Stimulated activated naive CD4-positive, alpha-beta T cell treated with Interleukin-2 at 50 U/mL for 16 hours (primary cell): ENCODE results near the gene IPO4.

Source experiments
- DNase-seq: peaks from one replicate; lab custom pipeline; 2025; lab: John Stamatoyannopoulos, UW

Gene IPO4

DNA sequence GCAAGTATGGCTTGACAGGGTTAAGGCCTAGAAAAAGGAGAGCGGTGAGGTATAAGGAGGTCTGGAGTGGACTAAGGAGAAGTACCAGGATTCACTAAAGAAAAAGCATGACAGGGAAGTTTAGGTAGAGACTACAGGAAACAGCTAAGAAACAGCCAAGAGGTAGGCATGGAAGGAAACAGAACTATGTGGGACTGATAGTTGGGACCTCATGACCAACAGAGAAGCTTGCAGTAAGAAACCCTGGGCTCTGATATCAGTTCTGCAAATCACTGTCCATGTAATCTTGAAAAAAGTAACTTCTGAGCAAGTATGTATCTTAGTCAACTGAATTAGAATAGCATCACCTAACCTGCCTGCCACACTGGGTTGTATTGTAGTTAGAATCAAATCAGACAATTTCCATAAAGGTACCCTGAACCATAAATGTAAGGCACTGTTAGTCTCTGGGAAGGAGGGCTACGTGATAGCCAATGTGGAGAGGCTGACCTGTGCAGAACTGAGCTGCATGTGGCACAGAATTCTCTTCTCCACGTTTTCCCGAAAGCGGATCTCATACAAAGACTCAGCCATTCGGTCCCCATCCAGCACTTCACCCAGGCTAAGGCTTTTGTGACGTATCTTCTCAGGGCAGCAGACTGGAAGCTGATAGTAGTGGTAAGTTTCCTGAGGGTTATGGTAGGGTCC lies 5.7 kb upstream of the IPO4 start:
- DNase-seq, result no peak

DNA sequence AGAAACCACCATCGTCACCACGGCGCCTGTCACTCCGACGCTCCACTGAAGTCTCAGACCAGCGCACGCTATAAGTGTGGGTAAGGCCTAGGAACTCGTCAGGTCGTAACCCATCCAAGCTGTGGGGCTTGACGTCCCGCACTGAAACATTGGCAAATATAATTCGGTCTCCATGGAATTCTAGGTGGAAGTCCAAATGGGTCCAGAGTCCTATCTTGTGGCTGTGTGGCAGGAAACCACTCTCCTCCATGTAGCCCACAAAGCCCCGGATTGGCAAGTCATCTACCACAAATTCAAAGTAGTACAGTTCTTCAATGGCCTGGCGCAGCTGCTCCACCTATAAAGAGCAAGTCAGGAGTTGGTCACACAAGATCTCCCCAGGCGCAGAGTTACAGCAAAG lies 4.3 kb upstream of the IPO4 start:
- no peak for DNase-seq

DNA sequence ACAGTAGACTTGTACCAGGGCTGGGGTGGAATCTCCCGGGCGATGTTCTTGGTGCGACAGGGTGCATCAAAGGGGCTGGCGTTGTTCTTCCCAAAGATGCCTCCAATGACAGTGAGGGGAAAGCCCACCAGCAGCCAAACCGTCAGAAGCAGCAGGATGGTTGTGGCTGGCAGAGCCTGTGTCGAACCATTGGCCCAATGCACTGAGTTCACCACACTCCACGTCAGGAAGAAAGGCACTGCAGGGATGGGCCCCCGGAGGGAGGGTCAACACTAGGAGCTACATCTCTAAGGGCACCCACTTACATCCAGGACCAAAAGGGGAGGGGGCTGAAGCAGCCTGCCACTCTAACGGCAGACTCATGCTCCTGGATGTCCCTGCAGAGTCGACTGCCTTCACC lies 1.8 kb upstream of the IPO4 start:
- no peak for DNase-seq

DNA sequence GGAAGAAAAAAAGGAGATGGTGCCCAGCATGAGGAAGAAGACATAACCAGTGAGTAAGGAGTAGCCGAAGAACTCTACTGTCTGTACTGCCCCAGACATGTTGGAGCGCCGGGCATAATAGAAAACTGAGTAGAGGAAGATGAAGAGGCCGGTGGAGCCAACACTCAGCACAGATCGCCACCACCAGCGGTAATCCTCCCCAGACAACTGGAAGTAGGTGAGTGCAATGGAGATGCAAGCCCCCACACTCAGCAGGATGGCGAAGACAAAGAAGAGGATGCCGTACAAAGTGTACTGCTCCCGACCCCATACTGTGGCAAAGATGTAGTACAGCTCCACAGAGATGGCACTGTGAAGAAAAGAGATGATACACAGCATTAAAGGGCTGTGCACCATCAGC lies 844 bp upstream of the IPO4 start:
- no peak for DNase-seq

DNA sequence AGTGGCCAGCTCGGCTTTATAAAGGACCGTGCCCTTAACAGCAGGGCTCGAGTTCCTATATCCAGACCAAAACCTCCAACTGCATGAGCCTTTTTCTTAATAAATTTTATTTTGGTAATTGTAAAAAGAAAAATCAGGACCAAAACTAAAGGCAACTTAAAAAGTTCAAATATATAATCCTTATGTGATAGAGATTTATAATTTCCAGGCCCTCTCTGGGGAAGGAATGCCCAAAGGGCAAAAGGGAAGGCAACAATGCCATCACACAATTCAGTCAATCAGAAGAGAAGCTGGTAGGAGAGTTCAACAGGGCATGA lies 401 bp upstream of the IPO4 start:
- no peak for DNase-seq

DNA sequence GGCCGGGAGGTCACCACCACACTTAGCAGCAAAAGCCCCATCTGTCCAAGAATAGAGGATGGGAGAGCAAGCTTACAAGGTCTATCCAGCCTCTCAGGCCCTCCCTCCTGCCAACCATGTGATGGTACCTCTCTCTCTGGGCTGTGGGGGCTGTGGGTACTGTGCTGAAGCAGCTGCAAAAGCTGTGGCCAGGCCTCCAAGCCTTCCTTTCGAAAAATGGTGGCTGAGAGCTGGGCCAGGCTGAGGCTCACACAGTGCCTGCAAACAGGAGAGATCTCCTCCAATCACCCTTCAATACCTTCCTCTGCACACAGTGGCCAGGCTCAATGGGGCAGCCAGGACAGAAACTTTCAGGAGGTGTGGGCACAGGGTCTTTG lies 1.1 kb downstream of the IPO4 start:
- DNase-seq, result no peak

DNA sequence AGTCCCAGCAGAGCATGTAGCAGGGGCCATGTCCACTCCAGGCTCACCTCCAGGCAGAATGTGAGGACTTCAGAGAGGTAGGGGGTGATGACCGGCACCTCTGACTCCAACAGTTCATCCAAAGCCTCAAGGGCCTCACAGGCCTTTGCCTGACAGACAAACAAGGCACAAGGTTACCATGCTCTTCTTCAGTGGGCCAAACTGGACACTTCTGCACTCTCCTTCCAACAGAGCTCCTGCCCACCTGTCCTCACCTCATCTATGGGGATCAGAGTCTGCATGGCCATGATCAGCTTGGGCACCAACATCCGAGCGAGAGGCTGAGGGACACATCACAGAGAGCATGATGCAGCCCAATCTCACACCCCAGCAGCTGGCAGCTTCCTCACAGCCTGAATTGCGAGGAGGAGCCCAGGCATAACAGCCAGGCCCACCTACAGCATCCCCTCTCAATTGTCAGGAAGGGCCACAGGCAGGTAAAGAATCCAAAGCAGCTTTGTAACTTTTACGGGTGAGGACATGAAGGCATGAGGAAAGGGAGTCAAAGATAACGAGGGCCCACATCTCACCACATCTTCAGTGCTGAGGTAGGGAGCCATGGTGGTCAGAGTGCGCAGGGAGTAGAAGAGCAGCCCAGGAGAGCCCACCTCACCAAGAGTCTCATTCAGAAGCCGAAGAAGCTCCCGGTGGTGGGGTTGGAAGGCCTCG lies 1.6 kb downstream of the IPO4 start:
- DNase-seq, result no peak

DNA sequence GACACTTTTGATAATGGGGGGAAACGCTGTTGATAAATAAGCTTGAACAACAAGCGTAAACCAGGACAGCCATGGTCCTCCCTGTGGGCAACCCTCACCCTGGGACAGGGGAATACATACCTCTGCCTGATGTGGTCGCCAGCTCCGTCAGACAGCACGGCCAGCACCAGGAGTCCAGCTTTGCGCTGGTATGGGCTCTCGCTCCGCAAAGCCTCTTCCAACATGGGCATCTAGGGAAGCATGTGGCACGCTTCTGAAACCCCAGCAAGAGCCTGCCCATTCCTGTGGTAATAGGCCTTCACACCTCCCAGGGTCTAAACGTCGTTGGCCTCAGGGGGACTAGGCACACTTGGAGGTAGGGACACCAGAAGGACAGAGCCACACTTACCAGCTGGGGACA lies 2.9 kb downstream of the IPO4 start:
- DNase-seq, result no peak

DNA sequence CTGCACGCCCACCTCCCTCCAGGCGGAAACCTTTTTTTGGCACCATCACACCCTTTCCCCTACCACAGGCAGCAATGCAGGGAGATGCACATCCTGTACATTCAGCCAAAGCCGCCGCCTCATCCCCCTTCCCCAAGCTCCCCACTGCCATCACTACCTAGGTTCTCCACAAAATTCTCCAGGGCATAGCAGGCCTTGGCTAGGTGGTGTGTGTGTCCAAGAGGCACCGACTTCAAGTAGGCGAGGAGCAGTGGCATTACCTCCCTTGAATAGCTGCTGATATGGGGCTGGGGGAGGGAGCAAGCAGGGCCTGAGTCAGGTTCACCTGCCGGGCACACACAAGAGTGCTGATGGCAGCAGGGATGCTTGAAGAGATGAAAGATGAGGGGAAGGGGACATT lies 3.6 kb downstream of the IPO4 start:
- no peak for DNase-seq

DNA sequence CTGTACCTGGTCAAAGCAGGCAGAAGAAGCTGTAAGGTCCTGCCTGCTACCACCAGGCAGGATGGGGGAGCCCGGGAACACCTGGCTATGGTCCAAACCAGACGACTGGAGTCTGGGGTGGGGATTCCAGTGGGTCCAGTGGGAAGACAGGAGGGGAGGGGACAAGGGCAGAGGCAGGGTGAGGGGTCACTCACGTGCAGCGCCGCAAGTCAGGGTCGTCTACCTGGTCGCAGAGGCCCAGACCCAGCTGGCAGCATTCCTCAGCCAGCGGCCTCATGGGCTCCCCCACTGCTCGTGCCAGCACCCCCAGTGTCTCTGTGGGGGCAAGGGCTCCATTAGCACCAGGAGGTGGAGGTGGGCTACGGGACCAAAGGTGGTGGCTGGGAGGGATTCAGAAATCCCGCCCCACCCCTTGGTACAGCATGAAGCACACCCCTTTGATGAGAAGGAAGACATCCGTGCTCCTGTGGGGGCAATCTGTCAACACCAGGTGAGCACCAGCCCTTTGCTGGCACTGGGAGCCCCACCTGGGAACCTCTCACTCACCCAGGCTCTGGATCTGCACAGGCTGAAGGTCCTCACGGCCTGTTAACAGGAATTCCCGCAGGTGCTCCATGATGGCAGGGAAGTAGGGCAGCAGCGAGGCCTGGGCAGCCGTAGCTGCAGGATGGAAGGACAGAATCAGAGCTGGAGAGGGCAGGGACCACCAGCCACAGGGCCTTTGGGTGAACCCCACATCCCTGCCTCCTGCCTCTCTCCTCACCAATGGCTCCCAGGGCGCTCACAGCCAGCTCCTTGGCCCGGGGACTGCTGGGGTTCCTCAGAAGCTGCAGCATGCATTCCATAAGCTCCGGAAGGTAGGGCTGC lies 4.3 kb downstream of the IPO4 start:
- no peak for DNase-seq

DNA sequence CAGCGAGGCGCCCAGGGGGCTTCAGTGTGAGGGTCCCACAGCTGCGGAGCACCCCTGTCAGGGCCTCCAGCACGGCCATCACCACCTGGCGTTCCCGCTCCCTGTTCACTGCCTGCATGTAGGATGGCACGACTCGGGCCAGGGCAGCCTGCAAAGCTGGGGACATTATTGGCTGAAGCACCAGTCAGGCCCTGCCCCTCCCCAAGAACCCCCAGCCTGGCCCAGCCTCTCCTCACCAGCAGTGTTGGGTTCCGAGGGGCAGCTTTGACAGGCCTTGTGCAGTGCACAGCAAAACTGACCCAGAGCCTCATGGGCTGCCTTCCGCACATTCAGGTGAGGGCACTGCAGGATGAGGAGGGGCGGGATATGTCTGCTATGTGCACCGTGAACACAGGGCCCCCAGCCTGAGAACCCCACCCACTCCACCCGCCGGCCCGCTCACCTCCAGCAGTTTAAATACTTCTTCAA lies 5.6 kb downstream of the IPO4 start:
- no peak for DNase-seq

DNA sequence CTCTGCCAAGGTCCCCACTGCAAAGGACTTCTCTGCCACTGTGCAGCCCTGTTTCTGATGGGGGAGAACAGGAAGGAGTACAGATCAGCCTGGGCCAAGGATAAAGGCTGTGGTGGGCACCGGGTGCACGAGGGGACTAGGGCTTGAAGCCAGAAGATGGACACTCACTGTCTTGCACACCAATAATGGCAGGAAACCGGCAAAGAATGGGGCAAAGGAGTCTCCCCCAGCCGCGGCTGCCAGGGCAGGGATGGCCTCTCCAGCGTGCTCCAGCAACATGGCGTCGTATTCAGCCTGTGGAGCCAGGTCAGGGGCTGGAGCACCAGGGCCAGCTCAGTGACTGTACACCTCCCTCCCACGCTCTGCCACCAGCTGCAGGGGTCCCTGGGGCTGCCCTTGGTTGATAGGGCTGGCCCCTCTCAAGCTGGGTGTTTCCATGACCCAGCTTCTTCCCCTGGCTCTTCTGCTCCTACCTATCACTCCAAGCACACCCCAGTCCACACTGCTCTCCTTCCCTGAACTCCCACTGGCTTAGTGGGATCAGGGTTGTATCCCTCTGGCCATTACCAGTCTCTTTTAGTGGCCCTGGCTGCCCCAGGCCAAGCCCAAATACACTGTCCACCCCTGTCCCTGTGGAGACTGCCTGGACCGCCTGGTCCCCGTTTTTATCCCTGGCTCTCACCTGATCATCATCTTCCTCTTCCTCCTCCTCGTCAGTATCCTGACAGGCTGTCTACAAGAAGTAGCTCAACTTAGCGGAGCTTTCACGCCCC lies 6.3 kb downstream of the IPO4 start:
- DNase-seq, result no peak

DNA sequence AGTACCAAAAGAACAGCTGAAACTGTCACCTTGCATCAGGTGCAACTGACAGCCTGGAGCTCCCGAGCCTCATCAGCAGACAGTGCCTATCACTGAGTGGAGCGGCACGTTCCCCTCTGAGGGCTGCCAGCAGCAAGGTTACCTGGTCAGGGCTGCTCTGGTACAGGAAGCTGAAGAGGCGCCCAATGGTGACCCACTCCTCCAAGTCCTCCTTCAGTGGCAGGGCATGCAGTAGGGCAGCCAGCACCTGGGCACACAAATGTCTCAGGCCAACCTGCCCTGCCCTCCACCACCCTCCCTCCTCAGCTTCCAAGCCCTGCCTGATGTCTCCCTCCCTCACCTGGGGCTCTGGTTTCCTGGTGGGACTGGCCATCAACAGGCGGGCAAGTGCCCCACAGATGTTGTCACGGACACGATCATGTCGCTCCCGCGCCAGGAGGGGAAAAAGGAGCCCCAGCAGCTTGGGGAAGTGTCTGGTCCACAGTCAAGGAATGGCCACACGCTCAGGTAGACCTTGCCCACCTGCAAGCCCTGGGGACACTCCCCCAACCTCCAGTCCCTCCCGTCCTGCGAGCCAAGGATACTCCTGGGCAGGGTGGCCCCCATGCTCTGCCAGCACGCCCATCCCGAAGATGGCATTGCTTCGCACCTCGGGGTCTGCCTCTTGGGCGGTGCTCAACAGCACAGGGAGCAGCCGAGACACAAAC lies 7.1 kb downstream of the IPO4 start:
- no peak for DNase-seq

DNA sequence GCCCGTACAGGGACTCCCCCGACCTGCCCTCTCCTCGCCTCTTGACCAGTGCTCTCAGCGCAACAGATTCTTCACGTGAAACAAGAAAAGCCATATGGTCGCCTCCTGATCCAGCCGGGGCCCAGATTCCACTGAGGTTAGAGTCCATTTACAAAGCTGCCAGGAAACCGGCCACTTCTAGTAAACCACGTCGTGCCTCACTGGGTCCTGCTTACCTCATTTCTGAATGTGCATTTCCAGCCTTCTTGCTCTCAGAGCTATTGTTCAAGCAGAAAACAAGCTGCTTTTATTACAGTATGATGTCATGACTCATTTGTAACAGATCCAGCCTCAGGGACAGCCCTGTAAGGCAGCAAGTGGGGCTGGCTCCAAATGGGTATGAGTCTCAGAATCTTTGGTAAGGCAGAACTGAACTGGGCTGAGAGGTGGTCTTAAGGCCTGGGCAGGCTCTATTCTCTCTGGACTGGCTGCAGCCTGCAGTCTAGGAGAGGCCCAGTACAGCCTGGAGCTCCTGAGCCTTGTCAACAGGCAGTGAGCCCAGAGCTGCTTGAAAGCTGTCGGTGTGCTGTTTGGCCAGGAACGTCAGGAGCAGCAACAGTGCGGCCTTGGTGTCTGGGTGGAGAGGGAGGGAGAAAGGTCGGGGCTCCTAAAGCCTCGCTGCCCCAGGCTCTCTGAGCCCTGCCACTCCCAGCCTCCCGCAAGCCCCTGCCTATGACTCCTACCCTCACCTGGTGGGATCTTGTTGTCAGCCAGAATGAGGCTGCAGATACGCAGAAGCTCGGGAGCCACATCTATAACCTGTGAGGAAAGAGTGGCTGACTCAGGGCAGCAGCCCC lies 8.4 kb downstream of the IPO4 start:
- no peak for DNase-seq

DNA sequence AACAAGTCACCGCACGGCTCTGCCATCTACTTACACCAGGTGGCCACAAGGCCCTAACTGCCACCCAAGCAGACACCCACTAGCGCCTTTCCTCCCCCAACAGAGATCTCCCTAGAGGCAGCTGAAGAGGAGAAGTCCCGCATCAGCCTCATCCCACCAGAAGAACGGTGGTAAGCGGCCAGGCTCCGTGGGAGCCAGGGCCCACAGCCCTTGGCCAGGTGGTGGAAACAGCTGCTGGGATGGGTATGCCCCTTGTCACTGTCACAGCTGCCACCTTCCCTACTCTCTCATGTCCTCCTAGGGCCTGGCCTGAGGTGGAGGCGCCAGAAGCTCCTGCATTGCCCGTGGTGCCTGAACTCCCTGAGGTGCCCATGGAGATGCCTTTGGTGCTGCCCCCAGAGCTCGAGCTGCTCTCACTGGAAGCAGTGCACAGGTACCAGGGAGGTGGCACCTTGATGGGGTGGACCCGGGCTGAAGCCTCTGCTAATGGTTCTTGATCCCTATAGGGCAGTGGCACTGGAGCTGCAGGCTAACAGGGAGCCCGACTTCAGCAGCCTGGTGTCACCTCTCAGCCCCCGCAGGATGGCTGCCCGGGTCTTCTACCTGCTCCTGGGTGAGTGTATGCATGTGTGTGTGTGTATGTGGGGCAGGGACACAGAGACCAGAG lies 9.2 kb downstream of the IPO4 start:
- DNase-seq, result no peak

DNA sequence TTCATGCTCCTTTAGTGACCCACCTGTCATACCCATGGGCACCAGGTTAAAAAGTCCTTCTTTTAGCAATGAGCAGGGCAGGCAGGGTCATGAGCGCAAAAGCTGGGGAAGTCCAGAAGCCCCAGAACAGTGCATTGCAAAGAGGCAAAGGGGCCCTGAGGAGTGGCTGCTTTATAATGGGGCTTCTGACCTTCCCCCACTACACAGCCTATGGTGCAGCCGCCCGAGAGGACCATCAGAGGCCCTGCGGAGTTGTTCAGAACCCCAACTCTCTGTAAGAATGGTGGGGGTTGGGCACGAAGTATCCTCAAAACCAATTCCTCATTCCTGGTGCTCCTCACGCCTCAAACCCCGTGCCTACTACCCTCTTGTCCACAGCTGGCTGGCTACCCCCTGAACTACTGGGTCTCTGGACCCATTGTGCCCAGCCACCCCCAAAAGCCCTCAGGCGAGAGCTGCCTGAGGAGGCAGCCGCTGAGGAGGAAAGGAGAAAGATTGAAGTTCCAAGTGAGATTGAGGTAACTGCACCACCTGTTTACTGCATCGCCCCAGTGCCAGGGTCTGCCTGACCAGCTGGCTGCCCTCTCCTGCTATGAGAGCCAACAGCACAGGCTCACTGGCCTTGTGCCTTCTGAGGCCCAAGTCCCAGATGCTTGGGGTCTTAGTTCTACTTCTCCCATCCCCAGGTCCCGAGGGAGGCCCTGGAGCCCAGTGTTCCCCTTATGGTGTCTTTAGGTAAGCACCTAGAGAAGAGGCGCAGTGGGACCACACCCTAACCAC lies 10.0 kb downstream of the IPO4 start:
- no peak for DNase-seq

DNA sequence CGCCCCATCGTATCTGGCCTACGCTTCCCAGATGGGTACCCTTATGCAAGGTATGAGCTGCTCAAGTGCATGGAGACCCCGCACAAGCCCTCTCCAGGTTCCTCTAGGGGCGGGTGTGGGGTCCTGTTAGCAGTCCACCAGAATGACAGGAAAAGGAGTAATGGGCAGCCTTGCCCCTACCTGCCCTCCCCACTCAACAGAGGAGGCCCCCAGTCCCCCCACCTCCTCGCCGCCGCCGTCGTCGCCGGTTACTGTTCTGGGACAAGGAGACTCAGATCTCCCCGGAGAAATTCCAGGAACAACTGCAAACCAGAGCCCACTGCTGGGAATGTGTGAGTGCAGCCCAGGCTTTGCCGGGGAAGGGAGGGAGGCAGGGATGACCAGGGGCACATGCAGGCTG lies 10.7 kb downstream of the IPO4 start:
- DNase-seq, result no peak

DNA sequence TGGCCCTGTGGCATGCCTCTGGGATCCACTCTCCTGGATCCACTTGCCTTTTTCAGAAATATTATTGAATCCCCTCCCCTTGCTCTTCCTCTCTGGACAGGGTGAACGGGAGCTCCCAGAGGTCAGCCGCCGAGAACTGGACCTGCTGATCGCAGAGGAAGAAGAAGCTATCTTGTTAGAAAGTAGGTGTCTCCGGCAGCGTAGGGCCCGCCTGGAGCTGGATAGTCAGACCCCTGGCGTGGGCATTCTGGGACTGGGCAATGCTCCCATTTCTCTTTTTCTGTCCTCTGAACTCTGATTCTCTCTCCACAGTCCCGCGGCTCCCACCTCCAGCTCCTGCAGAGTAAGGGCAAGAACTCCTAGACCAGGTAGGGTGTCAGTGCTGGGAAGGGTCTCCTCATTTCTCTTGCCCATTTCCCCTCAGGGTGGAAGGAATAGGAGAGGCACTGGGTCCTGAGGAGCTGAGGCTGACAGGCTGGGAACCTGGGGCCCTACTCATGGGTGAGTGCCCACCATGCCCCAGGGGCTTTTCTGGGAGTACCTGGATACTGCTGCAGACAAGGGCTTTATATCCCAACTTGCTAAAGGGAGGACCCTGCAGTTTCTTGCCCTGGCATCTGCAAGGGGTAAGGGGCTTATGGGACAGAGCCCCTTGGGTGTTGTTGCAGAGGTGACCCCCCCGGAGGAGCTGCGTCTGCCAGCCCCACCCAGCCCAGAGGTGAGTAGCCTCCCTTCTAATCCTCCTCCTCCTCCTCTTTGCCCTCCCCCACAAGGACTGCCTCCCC lies 11.4 kb downstream of the IPO4 start:
- no peak for DNase-seq

DNA sequence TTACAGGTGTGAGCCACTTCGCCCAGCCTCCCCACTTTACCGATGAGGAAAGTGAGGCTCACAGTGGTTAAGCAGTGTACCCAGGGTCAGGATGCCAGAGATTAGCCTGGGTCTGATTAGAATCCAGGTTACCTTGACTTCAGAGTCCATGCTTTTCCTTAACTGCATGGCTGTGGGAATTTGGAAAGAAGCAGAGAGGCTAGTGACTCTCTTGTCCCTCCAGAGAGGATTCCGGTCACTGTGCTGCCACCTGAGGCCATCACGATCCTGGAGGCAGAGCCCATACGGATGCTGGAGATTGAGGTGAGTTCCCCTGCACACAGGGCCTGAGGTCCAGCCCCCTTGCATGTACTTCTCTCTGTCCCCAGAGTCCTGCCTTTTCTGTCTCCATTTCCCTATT lies 12.0 kb downstream of the IPO4 start:
- DNase-seq, result no peak
